RWPE2 (cell line): ENCODE measurements around the gene JAK3.
A peak's percentile ranks its signal among the peaks of the same experiment; 100 is the strongest.

Experiments used
- ATAC-seq: fragments of 200-7000 bp; cut with Tn5 transposase; 3 replicates; pipeline ENCODE4 v1.9.1; 2021; ENCODE audit warnings: low read depth
- DNase-seq: peaks from one replicate; pipeline ENCODE4 v3.0.0-alpha.2; 2020; ENCODE audit warnings: low spot score
- H3K27ac ChIP-seq: fragments of 450-650 bp; 2 replicates; pipeline ENCODE4 v1.5.1; 2017; ENCODE audit warnings: mild to moderate bottlenecking; ENCODE audit not compliant: poor library complexity, severe bottlenecking
- H3K27me3 ChIP-seq: fragments of 250-450 bp; sonication (Bioruptor Pico); 2 replicates; pipeline ENCODE4 v1.5.1; 2021; ENCODE audit warnings: mild to moderate bottlenecking, moderate library complexity; ENCODE audit not compliant: insufficient read depth, poor library complexity, severe bottlenecking
- H3K36me3 ChIP-seq: fragments of 250-450 bp; sonication (Bioruptor Pico); 2 replicates; pipeline ENCODE4 v1.5.1; 2020; ENCODE audit warnings: low read depth, mild to moderate bottlenecking, moderate library complexity
- H3K4me1 ChIP-seq: fragments of 250-450 bp; sonication (Bioruptor Pico); 2 replicates; pipeline ENCODE4 v1.5.1; 2021; ENCODE audit warnings: mild to moderate bottlenecking, moderate library complexity; ENCODE audit not compliant: insufficient read depth, poor library complexity, severe bottlenecking
- H3K4me3 ChIP-seq: fragments of 250-450 bp; sonication (Bioruptor Pico); 2 replicates; pipeline ENCODE4 v1.5.1; 2021; ENCODE audit warnings: mild to moderate bottlenecking, moderate library complexity; ENCODE audit not compliant: severe bottlenecking
- H3K9me3 ChIP-seq: fragments of 250-450 bp; sonication (Bioruptor Pico); 2 replicates; pipeline ENCODE4 v1.5.1; 2021; ENCODE audit warnings: mild to moderate bottlenecking, moderate library complexity; ENCODE audit not compliant: severe bottlenecking
- TF ChIP-seq, protein P1 (sequence below): fragments of 450-650 bp; IDR thresholded peaks from one replicate; pipeline ENCODE4 v1.5.1; 2017; ENCODE audit warnings: mild to moderate bottlenecking, moderate library complexity; ENCODE audit not compliant: poor library complexity, severe bottlenecking

JAK3 gene

GRCh38 chr19:17834350-17835181, 13.2 kb downstream of the JAK3 start:
- no peaks in the 10 kb centered on the region for H3K9me3 ChIP-seq
- H3K4me1 ChIP-seq, result no peaks in the 10 kb centered on the region
- TF ChIP-seq, protein P1, sequence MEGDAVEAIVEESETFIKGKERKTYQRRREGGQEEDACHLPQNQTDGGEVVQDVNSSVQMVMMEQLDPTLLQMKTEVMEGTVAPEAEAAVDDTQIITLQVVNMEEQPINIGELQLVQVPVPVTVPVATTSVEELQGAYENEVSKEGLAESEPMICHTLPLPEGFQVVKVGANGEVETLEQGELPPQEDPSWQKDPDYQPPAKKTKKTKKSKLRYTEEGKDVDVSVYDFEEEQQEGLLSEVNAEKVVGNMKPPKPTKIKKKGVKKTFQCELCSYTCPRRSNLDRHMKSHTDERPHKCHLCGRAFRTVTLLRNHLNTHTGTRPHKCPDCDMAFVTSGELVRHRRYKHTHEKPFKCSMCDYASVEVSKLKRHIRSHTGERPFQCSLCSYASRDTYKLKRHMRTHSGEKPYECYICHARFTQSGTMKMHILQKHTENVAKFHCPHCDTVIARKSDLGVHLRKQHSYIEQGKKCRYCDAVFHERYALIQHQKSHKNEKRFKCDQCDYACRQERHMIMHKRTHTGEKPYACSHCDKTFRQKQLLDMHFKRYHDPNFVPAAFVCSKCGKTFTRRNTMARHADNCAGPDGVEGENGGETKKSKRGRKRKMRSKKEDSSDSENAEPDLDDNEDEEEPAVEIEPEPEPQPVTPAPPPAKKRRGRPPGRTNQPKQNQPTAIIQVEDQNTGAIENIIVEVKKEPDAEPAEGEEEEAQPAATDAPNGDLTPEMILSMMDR, result no peak
- H3K27ac ChIP-seq, result no peak overlapping the region
- DNase-seq (no peak), ATAC-seq (no peak)
- H3K4me3 ChIP-seq, result no peak overlapping the region
- H3K36me3 ChIP-seq, result no peaks in the 10 kb centered on the region
- H3K27me3 ChIP-seq, result no peaks in the 10 kb centered on the region

DNA sequence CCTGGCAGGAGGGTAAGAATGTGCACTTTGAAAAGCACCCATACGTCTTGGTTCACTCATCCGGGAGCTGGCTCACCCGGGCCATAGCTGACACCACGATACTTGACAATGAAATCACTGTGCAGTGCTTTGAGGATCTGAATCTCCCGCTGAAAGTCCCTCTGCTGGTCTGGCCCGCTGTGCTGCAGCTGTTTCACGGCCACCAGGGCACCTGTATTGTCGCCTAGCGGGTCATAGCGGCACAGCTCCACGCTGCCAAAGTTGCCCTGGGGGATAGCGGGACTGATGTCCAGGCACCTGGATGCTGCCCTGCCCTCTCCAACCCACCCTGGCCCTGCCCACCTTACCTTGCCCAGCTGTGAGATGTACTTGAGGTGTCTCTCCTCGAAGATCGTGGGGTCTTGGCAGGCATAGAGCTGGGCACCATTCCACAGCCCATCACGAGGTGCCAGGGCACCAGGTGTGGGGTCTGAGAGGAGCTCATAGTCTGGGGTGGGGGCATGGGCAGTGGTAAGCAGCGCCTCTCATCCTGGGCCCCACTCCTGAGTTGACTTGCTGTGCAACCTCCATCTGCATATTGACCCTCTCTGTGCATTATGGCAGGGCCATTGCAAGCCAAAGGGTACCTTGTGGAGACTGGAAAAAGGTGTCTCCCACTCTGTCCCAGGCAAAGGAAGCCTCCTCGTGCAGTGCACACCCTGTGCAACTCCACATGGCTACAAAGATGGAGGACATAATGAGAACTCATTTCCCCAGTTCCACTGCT, 15.2 kb downstream of the JAK3 start:
- no peaks in the 10 kb centered on the region for H3K36me3 ChIP-seq
- no peak overlapping the region for H3K27ac ChIP-seq
- TF ChIP-seq, protein P1, result no peak
- H3K27me3 ChIP-seq, result no peaks in the 10 kb centered on the region
- no peak overlapping the region for H3K4me3 ChIP-seq
- H3K9me3 ChIP-seq, result no peaks in the 10 kb centered on the region
- no peaks in the 10 kb centered on the region for H3K4me1 ChIP-seq
- DNase-seq (no peak), ATAC-seq (no peak)

DNA sequence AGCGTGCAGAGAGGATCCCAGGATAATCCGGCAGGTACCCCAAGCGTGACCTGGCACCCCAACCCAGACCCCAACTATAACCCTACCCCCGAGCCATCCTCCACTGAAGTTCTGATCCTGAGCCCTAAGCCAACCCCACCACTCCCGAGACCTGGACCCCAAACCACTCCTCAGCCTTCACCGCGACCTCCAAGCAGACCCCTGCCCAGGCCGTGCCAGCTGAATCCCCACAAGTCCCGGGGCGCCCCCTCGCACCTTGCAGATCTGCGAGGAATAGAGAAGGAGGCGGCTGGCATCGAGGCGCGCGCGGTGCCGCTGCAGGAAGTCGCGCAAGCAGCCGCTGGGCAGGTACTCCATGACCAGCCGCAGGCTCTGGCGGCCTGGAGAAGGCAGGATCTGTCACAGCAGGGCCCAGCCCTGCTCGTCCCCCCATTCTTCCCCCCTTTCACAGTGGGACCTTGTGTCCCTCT, 16.3 kb downstream of the JAK3 start:
- Histone ChIP-seq H3K9me3 (no peaks in the 10 kb centered on the region), H3K27ac (no peak overlapping the region), H3K36me3 (no peaks in the 10 kb centered on the region), H3K4me3 (peak overlapping the region; percentile 57), H3K4me1 (no peaks in the 10 kb centered on the region), H3K27me3 (no peaks in the 10 kb centered on the region)
- DNase-seq (no peak), ATAC-seq (no peak)
- TF ChIP-seq, protein P1, result no peak

DNA sequence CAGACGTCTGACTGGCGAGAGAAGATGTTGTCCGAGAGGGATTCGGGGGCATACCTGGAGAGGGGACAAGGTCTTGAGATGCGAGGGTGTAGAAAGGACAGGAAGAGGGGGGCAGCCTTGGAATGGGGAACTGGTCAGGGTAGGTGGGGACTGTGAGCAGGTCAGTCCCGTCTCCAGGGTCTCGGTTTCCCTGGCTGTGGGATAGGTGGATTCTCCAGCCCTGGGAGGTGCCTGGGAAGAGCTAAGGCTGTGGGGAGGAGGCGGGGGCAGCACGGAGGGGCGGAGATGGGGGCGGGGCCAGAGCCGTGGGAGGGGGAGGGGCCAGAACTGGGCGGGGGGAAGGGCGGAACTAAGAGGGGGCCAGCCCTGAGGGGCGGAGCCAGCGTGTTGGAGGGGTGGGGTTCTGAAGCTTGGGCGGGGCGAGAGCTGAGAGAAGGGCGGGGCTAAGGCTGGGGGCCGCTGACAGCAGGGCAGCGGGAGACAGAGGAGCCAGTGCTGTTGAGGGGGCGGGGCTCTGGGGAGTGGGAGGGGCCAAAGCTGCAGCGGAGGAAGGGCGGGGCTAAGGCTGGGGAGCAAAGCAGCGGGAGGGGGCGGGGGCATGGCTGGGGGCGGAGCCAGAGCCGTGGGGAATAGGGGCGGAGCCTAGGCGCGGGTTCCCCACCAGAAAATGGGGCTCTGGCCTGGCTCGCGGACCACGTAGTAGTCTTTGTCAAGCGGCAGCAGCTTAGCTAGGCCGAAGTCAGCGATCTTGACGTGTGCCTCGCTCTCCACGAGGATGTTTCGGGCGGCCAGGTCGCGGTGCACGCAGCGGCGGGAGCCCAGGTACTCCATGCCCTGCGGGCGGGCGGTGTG, 17.0 kb downstream of the JAK3 start:
- H3K27me3 ChIP-seq, result no peaks in the 10 kb centered on the region
- ATAC-seq (peak; percentile 90), DNase-seq (peak; percentile 95)
- H3K4me1 ChIP-seq, result no peaks in the 10 kb centered on the region
- no peaks in the 10 kb centered on the region for H3K36me3 ChIP-seq
- peak overlapping the region; percentile 57 for H3K27ac ChIP-seq
- TF ChIP-seq, protein P1, result no peak
- no peaks in the 10 kb centered on the region for H3K9me3 ChIP-seq
- peak overlapping the region; percentile 57 for H3K4me3 ChIP-seq
